Transverse colon (tissue), 4 donors: Measurements from ENCODE around the gene EAF2.

Experiments used
- CTCF ChIP-seq, 5 experiments: fragments of 200-600 bp in 3 of 5; fragments of 450-650 bp in 2 of 5; sonication (generic) in 3 of 5; IDR thresholded peaks; 1 replicate in 2 of 5; 2 replicates in 3 of 5; pipeline ENCODE4 v1.5.1; 2016 to 2017; ENCODE audit warnings: antibody characterized with exemption in 5 of 5, inconsistent platforms in 3 of 5, mild to moderate bottlenecking in 2 of 5, moderate library complexity in 1 of 5
- EP300 ChIP-seq: sonication (generic); formaldehyde crosslinking; IDR thresholded peaks from one replicate; pipeline ENCODE4 v1.6.1; 2017; ENCODE audit warnings: antibody characterized with exemption, low read depth
- POLR2A ChIP-seq: fragments of 450-650 bp; IDR thresholded peaks from one replicate; pipeline ENCODE4 v1.6.1; 2016; ENCODE audit warnings: antibody characterized with exemption, mild to moderate bottlenecking, moderate library complexity
- POLR2AphosphoS5 ChIP-seq, 3 donors: sonication (generic); formaldehyde crosslinking; IDR thresholded peaks; one replicate each; pipeline ENCODE4 v1.6.1; 2016; ENCODE audit warnings: antibody characterized with exemption in 3 of 3

GRCh38 chr3:121796970-121797369, 38.0 kb upstream of the EAF2 start:
- TF ChIP-seq CTCF (IDR thresholded peaks at IDR 0.05) (no peak), POLR2AphosphoS5 (IDR thresholded peaks at IDR 0.05) (no peak), EP300 (no peak), POLR2A (no peak)
